ENCODE data around the gene SLC25A3.
"Not testable (repeated sequence)": the region's sequence is repeated elsewhere in the genome, so short reads cannot be mapped to it uniquely, and the experiment has no call there.

SLC25A3 gene

GRCh38 chr12:98595243-98595988 lies 1.9 kb downstream of the SLC25A3 start:
- no peak for DNase-seq (ENCODE audit: low read depth in 2 of 2)

GRCh38 chr12:98597313-98597712 lies 3.8 kb downstream of the SLC25A3 start:
- DNase-seq (ENCODE audit: low read depth in 2 of 2) = not testable (repeated sequence)

GRCh38 chr12:98601924-98602323 lies 8.4 kb downstream of the SLC25A3 start:
- DNase-seq (ENCODE audit: low read depth in 2 of 2) = no peak

- no peak for DNase-seq (ENCODE audit: low read depth in 2 of 2)
These were observed 13.0 kb downstream of the SLC25A3 start for GRCh38 chr12:98606359-98606988.

GRCh38 chr12:98610596-98610995 lies 17.1 kb downstream of the SLC25A3 start:
- DNase-seq (ENCODE audit: low read depth in 2 of 2) = no peak

DNA sequence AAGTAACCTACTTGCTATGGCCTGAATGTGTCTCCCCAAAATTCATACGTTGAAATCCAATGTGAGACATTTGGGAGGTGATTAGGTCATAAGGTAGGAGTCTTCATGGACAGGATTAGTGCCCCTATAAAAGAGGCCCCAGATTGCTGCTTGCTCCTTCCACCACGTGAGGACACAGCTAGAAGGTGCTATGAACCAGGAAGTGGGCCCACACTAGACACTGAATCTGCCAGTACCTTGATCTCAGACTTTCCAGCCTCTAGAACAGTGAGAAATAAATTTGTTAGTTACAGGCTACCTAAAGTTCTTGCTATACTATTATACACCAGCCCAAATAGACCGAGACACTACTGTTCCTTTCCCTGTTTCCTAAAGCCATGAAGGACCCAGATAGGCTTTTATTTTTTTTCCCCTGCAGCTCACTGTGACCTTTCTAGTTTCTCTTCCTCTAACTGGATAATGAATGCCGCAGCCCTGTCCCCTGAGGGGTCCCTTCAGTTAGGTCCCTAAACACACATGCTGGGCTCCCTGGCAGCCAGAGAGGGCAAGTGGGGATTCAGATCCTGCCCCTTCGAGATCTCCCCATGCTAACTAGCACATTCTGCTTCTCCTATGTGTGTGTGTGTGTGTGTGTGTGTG lies 19.3 kb downstream of the SLC25A3 start:
- no peak for DNase-seq (ENCODE audit: low read depth in 2 of 2)

GRCh38 chr12:98618952-98619351 lies 25.5 kb downstream of the SLC25A3 start:
- DNase-seq (ENCODE audit: low read depth in 2 of 2) = no peak

GRCh38 chr12:98635657-98636323 lies 42.3 kb downstream of the SLC25A3 start:
- DNase-seq (ENCODE audit: low read depth in 2 of 2) = no peak

DNA sequence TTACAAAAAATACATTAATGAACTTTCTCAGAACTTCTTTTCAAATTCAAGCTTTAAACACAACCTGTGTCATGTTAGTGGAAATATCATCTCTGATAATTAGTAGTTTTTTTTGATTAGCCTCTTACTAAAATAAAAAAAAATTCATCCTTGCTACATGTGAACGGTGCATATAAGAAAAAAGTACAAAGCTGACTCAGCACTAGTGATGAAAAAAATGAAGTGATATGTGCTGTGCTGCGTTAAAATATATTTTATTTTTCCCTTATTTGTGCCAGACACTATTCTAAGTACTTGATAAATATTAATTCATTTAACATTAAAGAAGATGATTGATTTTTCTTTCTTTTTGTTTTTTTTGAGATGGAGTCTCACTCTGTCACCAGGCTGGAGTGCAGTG lies 43.6 kb downstream of the SLC25A3 start:
- DNase-seq (ENCODE audit: low read depth in 2 of 2) = no peak

DNA sequence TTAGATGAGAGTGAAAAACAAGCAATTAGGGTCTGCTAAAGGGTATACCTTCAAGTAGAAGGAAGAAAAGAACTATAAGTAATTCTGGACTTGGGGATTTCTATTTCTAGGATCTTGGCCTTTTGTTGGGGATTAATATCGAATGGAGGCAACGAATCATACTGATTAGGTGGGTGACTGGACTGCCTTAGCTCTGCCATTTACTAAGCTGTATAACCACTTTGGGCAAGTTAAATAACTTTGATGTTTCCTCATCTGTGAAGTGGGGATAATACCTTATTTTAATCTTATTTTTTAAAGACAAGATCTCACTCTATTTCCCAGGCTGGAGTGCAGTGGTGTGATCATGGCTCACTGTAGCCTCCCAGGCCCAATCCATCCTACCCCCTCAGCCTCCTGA lies 44.5 kb downstream of the SLC25A3 start:
- DNase-seq (ENCODE audit: low read depth in 2 of 2) = no peak

- DNase-seq (ENCODE audit: low read depth in 2 of 2) = no peak
These were observed 46.0 kb downstream of the SLC25A3 start for GRCh38 chr12:98639491-98639890.

- DNase-seq (ENCODE audit: low read depth in 2 of 2) = not testable (repeated sequence)
These were observed 49.3 kb downstream of the SLC25A3 start for GRCh38 chr12:98642801-98643200.

- DNase-seq (ENCODE audit: low read depth in 2 of 2) = no peak
These were observed 50.9 kb downstream of the SLC25A3 start for GRCh38 chr12:98644433-98644711.

DNA sequence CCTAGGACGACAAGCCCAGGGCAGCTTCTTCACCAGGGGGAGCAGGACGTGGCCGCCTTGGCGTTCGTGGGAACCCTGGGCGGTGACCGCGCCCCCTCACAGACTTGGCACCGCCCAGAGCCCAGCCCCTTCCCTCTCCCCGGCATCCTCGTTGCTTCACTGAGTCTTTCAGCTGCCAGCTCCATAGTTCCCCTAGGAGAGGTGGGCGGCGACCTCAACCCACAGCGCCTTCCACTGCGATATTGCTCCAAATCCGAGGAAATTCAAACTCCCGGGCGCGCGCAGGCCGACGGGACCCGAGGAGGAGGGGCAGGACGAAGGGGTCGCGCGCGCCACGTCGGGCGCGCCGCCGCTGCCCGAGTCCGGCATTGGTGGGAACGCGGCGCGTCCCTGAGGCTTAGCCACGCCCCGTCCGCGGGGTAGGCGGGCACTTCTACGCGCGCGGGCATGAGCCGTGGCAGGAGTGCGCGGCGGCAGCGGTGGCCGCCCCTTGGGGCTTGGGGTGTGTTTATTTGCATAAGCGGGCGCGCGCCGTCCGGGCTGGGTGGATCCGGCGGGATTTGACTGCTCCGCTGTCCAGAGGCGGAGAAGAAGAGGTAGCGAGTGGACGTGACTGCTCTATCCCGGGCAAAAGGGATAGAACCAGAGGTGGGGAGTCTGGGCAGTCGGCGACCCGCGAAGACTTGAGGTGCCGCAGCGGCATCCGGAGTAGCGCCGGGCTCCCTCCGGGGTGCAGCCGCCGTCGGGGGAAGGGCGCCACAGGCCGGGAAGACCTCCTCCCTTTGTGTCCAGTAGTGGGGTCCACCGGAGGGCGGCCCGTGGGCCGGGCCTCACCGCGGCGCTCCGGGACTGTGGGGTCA lies 51.5 kb downstream of the SLC25A3 start, which contains the start of the genes APAF1 and IKBIP:
APAF1 (plus strand) TSS at position 579 of the 860 bp plus-strand sequence. CDS start 3,070 bp downstream, outside the sequence.
IKBIP (minus strand) TSS at position 77 of the 860 bp plus-strand sequence. CDS start 87 bp downstream, outside the sequence.
- DNase-seq (ENCODE audit: low read depth in 2 of 2) = peak; percentile 85 to 94

- no peak for DNase-seq (ENCODE audit: low read depth in 2 of 2)
These were observed 52.1 kb downstream of the SLC25A3 start for GRCh38 chr12:98645572-98646067.

DNA sequence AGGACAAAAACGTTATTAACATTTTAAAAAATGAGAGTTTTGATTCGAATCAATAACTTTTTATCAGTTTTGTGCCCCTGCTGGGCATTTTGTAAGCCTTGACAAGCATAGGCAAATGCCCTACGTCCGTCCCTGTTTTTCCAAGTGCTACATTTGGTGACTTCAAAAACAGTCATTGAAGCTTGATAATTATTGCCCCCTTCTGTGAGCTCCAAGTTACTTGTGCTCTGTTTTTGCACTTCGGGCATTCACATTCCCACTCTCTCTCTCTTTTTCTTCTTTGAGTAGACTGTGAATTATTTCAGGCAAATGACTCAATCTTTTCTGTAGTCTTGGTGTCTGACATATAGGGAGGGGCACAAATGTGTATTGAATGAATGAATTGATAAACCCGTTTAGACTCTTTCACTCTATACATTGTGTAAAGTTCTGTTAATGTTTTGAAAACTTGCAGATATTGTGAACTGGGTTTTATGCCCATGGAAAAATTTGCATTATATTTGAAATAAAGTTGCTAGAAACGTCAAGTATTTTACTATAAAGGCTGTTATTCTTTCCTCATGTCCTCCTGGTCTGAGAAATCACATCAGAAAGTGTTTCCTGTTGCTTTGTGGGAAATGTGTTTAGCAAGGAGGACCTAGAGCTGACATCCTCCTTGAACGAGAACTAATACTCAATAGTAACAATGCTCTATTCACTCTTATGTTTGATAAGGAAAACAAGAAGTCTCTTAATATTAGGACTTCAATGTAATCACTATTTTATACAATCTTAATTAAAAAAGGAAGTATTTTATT lies 53.0 kb downstream of the SLC25A3 start:
- DNase-seq (ENCODE audit: low read depth in 2 of 2) = no peak

- DNase-seq (ENCODE audit: low read depth in 2 of 2) = no peak
These were observed 57.8 kb downstream of the SLC25A3 start for GRCh38 chr12:98651328-98651727.

GRCh38 chr12:98653866-98654493 lies 60.5 kb downstream of the SLC25A3 start:
- no peak for DNase-seq (ENCODE audit: low read depth in 2 of 2)
